ENCODE data around the gene UQCRH.
"Not testable (repeated sequence)": the region's sequence is repeated elsewhere in the genome, so short reads cannot be mapped to it uniquely, and the experiment has no call there.

Gene UQCRH

GRCh38 chr1:46300673-46301405 is 2.7 kb upstream of the UQCRH start:
- no peak for DNase-seq (ENCODE audit: low read depth in 2 of 2)

- no peak for DNase-seq (ENCODE audit: low read depth in 2 of 2)
These were observed 2.1 kb upstream of the UQCRH start for GRCh38 chr1:46301406-46301807.

GRCh38 chr1:46301808-46302640 is 1.5 kb upstream of the UQCRH start:
- peak; percentile 21 to 47 for DNase-seq (ENCODE audit: low read depth in 2 of 2)

GRCh38 chr1:46302641-46303037 is 859 bp upstream of the UQCRH start:
- no peak for DNase-seq (ENCODE audit: low read depth in 2 of 2)

GRCh38 chr1:46303872-46304326 is 401 bp downstream of the UQCRH start:
- no peak for DNase-seq (ENCODE audit: low read depth in 2 of 2)

- no peak for DNase-seq (ENCODE audit: low read depth in 2 of 2)
These were observed 2.6 kb downstream of the UQCRH start for GRCh38 chr1:46306159-46306530.

- no peak for DNase-seq (ENCODE audit: low read depth in 2 of 2)
These were observed 6.1 kb downstream of the UQCRH start for GRCh38 chr1:46309401-46310159.

- no peak for DNase-seq (ENCODE audit: low read depth in 2 of 2)
These were observed 6.8 kb downstream of the UQCRH start for GRCh38 chr1:46310321-46310720.

- DNase-seq (ENCODE audit: low read depth in 2 of 2), result no peak
These were observed 12.3 kb downstream of the UQCRH start for GRCh38 chr1:46315669-46316403.

GRCh38 chr1:46317323-46317722 is 13.8 kb downstream of the UQCRH start:
- no peak for DNase-seq (ENCODE audit: low read depth in 2 of 2)

- not testable (repeated sequence) for DNase-seq (ENCODE audit: low read depth in 2 of 2)
These were observed 15.8 kb downstream of the UQCRH start for GRCh38 chr1:46319301-46319700.

- DNase-seq (ENCODE audit: low read depth in 2 of 2), result not testable (repeated sequence)
These were observed 16.7 kb downstream of the UQCRH start for GRCh38 chr1:46319960-46320914.

GRCh38 chr1:46322191-46322590 is 18.7 kb downstream of the UQCRH start:
- not testable (repeated sequence) for DNase-seq (ENCODE audit: low read depth in 2 of 2)

GRCh38 chr1:46325285-46326076 is 22.0 kb downstream of the UQCRH start:
- not testable (repeated sequence) for DNase-seq (ENCODE audit: low read depth in 2 of 2)

GRCh38 chr1:46328182-46328581 is 24.7 kb downstream of the UQCRH start:
- not testable (repeated sequence) for DNase-seq (ENCODE audit: low read depth in 2 of 2)

- DNase-seq (ENCODE audit: low read depth in 2 of 2), result not testable (repeated sequence)
These were observed 26.3 kb downstream of the UQCRH start for GRCh38 chr1:46329807-46330206.

- not testable (repeated sequence) for DNase-seq (ENCODE audit: low read depth in 2 of 2)
These were observed 26.9 kb downstream of the UQCRH start for GRCh38 chr1:46330381-46330780.

GRCh38 chr1:46331786-46332540 is 28.5 kb downstream of the UQCRH start:
- not testable (repeated sequence) for DNase-seq (ENCODE audit: low read depth in 2 of 2)
